SW480 (cell line): ENCODE data around the gene UVSSA.
"Not testable (repeated sequence)": the region's sequence is repeated elsewhere in the genome, so short reads cannot be mapped to it uniquely, and the experiment has no call there.

Experiments
- DNase-seq: peaks from one replicate; pipeline ENCODE4 v3.0.0-alpha.2; 2016; ENCODE audit warnings: low spot score

Gene UVSSA

DNA sequence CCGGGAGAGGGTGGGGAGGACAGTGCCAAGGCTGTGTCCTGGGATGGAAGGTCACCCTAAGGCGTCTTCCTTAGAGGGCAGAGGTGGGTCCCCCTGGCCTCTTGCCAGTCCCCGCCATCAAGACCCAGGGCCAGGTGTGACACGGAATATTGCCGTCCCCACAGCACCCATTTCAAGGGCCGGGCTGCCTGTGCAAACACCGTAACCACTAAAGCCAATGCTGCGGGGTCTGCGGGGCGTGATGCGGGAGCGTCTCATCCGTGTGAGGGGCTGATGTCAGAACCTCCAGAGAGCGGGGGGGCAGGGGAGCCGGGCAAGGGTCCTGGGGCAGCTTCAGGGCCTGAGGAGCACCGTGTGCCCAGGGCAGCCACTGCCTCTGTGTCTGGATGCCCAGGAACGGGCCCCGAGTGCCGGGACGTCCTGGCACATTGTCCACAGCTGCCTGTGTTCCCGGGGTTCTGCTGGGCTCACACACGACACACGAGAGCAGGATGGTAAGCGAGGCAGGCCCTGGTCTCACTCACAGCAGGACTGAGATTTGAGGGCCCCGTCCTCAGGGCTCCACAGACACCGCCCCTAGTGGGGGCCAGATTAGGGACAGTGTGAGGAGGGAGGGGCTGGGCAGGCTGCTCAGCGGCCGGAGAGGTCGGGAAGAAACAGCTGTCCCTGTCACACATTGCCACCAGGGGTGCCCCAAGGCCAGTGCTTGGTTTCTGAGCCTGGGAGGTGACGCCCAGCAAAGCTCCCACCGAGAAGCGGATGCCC, 30.0 kb downstream of the UVSSA start:
- DNase-seq = no peak

DNA sequence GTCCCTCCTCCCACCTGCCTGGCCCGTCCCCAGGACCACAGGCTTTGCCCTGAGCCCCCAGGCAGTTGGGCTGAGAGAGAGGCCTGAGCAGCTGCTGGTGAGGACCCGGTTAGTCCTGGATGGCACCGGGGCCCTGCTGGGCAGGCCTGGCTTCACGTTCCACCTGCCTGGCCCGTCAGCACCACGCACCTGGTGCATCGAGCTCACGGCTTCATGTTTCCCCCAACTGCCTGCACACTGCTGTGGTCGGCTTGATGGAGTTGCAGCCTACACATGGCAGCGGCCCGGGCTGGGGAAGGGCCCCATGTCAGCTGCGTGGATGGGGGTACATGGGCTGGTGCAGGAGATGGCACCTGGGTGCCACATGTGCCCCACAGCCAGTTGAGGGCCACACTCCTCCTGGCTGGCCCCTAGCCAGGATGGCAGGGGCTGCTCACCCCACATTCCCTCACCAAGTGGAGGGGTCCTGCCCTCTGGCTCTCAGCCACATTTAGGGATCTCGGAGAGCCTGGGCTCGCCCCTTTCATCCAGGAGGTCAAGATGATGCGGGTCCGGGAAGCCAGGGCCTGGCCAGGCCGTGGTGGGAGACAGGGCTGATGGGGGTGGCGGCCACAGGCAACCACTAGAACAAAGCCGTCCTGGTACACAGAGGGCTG, 30.7 kb downstream of the UVSSA start:
- no peak for DNase-seq

DNA sequence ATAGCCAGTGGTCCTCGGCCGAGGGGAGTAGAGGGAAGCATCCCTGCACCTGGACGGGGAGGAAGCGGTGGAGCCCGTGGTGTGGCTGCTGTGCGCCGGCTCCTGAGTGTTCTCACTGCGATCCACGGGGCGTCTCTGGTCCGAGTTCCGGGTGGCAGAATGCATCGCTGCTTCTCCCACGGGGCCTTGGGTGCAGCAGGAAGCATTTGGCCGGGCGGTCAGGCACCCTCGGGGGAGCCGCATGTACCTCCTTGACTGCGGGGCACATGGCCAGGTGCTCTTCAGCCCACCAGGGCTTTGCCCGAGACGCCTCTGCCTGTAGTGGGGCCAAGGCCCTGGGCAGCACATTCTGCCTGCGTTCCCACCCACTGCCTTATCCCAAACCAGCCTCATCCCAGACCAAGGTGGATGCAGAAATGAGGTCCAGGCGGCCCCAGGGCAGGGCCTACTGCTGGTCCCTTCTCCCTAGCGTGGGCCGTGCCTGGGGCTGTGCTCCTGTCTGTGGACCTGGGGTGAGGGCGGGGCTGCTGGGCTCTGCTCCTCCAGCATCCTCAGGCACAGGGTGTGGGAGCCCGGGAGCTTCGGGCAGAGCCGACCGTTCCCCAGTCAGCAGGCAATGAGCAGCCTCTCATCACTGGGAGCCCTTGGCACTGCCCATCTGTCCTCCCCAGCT, 31.7 kb downstream of the UVSSA start:
- DNase-seq = no peak

DNA sequence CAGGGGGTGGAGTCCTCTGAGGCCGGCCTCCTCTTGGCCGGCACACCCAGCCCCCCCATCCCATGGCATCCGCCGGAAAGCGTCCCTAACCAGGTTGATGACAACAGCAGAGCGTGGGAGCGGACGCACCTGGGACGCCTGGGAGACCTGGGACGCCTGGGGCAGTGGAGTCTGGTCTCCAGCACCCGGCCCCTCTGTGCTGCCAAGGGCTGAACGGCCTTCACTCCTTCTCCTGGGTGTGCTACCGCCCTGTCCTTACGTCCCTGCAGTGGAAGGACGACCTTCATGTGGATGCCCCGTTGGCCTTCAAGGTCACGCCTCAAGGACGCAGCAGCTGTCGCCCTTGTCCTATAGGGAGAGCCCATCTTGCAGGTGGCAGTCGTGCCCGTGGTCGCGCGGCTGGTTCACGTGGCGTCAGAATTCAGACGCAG, 32.4 kb downstream of the UVSSA start:
- no peak for DNase-seq

DNA sequence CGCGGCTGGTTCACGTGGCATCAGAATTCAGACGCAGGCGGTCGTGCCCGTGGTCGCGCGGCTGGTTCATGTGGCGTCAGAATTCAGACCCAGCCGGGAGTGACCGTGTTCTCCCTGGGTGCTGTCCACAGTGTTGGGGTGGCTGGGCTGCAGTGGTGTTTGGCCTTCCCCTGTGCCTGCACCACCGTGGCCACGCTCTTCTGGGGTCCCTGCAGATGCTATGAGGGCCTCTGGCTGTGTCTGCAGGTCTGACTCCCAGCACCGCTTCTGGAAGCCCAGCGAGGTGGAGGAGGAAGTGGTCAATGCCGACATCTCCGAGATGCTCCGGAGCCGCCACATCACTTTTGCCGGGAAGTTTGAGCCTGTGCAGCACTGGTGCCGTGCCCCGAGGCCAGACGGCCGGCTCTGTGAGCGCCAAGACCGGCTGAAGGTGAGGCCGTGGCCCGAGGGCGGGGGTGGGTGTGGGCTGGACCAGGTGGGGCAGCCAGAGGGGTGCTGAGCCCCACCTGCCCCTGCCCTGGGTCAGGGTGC, 32.9 kb downstream of the UVSSA start:
- no peak for DNase-seq

DNA sequence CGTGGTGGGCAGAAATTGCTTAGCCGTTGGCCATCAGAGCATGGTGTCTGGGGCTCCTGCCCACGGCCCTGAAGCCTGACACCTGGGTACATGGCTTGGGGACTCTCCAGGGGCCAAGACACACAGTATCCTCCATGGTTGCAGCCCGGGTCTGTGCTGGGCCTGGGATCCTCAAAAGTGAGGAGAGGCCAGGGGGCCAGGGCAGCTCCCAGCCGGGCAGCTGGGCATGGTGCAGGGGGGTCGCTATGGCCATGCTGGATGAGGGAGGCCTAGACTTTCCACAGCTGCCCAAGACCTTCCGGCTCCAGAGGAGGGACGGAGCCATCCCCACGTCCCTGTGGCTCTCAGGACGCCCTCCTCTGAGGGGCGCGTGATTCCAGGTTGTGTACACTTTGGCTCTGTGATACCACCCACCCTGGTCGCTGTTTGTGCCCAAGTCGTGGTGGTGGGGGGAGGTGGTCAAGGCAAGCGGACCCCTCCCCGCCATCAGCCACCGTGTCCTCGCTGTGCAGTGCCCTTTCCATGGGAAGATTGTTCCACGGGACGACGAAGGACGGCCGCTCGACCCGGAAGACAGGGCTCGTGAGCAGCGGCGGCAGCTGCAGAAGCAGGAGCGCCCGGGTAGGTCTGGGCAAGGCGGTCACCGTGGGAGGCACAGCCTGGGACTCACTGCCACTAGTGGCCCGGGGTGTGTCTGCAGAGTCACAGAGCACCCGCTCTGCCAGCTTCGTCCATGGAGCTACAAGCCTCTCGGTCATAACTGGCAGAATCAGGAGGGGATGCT, 33.6 kb downstream of the UVSSA start:
- DNase-seq = no peak

DNA sequence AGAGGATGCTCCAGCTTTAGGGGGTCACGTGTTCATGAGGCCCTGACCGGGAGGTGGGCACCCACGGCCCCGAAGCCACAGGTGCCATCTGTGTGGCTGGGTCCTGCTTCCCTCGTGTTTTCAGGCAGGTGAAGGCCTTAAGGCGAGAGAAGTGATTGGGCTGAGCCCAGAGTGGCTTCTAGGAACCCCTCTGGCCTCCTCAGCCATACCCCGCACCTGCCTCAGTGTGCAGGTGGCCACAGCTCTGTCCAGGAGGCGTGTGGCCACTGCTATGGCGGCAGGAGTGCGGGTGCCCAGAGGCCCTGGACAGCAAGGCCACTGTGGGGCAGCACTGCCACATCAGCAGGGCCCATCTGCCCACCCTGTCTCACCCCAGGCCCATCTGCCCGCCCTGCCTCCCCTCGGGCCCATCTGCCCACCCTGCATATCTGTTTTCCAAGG, 34.2 kb downstream of the UVSSA start:
- no peak for DNase-seq

DNA sequence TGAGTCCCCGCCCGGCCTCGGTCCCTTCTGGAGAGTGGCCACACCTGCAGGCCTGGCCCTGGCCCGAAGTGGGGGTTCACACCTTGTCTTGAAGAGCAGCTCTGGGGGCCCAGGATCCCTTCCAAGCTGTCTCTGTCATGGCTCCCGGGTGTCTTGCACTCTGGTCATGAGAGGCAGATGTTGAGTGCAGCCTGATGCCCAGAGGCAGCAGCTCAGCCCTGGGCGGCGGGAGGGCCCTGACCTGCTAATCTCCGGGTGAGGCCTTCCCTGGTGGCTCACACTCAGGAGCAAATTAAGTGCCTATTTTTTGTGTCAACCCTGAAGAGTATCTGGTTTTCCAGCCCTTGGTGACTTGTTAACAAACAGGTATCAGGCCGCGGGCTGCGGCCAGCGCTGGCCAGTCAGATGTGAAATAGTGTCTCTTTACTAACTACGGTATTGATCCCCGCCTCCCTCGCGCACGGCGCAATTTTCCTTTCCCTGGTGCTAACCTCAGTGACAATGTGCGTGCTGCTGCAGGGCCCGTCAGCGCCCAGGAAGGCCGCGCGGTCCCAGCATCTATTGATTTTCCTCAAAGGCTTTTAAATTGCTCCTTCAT, 35.0 kb downstream of the UVSSA start:
- no peak for DNase-seq

DNA sequence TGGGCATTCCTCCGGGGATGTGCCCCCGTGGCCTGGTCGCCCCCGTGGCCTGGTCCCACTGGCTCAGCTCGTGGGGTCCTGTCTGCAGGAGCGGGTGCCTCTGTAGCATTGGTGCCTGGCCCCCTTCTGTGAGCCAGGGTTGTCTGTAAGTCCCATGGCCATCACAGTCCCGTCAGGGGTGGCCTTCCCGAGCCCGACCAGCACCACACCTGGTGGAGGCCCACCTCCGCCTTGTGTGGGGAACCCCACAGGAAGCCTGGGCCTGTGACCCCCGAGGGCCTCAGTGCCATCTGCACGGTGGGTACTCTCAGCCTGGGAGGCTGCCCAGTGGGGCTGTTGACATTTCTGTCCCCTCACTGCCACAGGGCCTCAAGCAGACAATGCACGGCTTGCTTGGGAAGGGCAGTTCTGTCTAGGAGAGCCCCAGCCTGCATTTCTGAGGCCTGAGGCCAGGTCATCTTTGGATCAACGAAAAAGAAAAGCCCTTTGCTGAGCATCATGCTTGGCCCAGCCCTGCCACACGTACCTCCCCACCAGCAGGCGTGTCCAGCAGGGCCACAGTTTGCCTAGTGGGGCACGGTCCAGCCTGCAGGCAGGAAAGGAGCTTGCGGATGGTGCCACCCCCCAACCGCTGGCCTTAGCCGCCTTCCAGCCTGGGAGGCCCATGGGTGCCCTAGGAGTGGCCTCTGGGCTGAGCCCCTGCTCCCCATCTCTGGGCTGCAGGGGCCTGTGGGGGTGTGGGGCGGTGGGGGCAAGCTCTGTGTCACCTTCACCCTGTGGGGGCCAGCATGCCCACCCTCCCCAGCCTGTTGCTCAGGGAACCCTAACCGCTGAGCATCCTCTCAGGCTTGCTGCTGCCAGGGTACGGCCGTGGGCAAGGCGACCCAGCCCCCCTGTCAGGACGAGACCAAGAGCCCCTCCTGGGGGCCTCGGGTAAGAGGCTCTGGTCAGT, 36.0 kb downstream of the UVSSA start:
- no peak for DNase-seq

DNA sequence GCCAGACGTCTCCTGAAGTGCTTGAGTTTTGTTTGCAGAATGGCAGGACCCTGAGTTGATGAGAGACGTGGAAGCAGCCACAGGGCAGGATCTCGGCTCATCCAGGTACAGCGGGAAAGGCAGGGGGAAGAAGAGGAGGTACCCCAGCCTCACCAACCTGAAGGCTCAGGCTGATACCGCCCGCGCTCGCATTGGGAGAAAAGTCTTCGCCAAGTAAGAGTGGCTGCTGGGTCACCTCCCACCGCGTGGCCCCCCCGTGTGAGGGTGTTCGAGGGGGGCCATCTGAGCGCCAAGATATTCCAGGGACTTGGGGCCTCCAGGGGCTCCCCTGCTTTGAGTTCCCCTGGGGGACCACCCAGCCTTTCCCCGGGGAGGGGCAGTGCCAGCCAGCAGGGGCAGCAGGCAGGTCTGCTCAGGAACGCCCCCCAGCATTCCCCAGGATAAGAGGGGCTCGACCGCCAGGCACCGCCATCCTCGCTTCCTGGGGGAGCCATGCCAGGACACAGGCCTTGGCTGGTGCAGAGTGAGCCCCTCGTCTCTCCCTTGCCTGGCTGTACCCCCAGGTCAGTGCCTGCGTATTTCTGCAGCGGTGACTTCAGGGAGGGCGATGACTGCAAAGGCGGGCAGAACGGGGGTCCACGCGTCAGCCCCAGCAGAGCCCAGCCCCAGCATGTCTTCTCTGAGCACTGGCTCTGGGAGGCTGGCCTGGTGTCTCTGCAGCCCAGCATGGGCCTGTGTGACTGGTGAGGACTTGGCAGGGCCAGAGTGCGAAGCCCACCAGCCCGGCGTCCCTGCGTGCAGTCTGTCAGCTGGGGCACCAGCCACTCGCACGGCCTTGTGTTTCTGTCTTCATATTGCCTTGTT, 37.0 kb downstream of the UVSSA start:
- DNase-seq = no peak

DNA sequence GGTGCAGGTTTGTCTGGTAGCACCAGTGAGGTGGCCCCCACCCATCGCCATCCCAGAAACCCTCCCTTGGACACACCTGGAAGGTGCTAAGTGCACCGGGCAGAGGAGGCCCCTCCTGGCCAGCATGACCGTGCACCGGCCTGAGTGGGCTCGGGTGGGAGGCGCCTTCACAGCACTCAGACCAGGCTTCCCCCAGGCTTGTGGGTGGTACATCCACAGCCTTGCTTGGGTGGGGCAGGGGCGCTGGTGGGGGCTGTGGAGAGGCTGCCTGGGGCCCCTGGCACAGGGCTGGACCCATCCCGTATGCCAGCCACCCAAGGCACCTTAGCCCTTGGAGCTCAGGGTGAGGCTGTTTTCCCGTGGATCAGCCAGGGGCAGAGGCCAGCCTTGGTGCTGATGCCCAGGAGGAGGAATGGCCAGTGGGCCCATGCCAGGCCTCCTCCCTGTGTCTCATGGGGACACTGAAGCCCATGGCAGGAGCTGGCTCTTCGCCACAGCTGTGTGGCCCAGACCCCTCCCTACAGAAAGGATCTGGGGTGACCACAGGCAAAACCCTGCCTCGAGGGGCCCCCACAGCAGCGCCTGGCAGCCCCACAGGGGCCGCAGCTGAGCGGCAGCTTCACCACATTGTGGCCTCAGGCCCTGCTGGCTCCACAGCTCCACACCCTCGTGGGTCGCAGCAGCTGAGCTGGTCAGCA, 37.8 kb downstream of the UVSSA start:
- DNase-seq = no peak

DNA sequence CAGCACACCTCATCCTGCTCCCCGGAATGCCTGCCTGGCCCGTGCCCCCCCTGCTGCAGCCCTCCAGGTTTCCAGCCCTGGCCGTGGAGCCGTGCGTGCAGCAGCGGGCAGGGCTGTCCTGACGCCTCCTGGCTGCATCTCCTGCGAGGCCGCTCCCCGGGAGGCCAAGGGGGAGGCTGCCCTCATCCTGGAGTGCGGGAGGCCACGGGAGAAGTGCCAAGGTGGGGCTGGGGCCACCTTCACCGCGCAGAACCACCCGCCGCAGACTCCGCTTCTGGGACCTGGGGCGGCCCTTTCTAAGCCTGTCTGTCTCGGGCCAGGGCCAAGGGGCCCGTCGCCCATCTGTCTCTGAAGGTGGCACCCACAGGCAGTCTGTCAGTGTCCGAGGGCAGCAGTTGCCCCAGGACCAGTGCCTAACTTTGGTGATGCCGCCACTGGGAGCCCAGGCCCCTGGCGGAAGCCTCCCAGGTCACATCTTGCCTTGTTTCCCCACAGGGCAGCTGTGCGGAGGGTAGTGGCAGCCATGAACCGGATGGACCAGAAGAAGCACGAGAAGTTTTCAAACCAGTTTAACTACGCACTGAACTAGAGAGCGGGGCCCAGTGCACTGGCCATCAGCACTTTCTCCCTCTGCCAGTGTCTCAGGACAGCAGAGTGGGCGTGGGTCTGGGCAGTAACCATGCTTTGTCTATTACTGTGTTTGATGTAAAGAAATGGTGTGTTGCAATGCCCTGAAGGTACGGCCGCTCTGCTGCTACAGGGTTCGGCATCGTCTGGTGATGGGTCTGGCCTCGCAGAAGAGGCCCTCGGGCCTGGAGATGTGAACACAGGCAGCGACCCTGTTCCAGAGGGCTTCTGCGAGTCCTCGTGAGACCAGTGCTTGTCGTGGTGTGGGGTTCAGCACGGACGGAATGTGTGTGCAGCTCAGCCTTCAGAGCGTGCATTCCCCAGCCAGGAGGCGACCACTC, 38.6 kb downstream of the UVSSA start:
- no peak for DNase-seq

DNA sequence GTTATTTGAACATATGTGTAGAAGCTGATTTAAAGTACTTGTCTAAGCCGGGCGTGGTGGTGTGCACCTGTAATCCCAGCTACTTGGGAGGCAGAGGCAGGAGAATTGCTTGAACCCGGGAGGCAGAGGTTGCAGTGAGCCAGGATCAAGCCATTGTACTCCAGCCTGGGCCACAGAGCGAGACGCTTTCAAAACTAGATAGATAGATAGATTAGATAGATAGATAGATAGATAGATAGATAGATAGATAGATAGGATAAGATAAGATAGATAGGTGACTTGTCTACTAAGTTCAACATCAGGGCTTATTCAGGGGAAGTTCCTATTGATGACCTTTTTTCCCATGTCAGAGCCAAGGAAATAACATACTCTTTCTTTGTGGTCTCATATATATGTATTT, 46.4 kb downstream of the UVSSA start:
- not testable (repeated sequence) for DNase-seq

DNA sequence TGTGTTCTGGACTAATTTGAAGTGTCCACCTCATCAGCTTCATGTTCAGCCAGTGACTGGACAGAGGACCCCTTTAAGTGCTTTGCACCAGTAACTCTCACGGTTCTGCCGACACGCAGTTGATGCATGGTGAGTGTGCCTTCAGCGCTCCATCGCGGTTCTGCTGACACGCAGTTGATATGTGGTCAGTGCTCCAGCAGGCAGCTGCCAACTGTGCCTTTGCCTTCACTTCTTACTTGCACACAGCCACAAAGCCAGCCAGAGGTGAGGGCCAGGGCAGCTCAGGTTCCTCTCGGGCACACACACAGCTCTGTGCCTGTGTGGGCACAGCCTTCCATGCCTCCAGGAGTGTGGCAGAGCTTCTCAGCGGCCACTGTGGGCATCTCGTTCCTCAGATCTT, 46.9 kb downstream of the UVSSA start:
- no peak for DNase-seq

DNA sequence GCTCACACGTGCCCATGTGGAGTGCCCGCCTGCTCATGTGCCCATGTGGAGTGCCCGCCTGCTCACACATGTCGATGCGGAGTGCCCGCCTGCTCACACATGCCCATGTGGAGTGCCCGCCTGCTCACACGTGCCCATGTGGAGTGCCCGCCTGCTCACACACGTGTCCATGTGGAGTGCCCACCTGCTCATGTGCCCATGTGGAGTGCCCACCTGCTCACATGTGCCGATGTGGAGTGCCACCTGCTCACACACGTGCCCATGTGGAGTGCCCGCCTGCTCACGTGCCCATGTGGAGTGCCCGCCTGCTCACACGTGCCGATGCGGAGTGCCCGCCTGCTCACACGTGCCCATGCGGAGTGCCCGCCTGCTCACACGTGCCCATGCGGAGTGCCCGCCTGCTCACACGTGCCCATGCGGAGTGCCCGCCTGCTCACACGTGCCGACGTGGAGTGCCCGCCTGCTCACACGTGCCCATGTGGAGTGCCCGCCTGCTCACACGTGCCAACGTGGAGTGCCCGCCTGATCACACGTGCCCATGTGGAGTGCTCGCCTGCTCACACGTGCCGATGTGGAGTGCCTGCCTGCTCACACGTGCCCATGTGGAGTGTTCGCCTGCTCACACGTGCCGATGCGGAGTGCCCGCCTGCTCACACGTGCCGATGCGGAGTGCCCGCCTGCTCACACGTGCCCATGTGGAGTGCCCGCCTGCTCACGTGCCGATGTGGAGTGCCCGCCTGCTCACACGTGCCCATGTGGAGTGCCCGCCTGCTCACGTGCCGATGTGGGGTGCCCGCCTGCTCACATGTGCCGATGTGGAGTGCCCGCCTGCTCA, 47.8 kb downstream of the UVSSA start:
- not testable (repeated sequence) for DNase-seq

DNA sequence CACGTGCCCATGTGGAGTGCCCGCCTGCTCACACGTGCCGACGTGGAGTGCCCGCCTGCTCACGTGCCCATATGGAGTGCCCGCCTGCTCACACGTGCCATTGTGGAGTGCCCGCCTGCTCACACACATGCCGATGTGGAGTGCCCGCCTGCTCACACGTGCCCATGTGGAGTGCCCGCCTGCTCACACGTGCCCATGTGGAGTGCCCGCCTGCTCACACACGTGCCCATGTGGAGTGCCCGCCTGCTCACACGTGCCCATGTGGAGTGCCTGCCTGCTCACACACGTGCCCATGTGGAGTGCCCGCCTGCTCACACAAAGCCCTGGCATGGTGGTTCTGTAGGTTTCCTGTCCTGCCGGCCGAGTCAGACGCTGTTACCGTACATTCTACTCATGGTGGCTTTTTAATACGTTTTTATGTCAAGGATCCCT, 48.4 kb downstream of the UVSSA start:
- not testable (repeated sequence) for DNase-seq
